CD4-positive, alpha-beta T cell treated with Interleukin-4 for 1 hour (primary cell): ENCODE measurements around the gene PNRC2.
A peak's percentile ranks its signal among the peaks of the same experiment; 100 is the strongest.

Experiments
- DNase-seq, 2 donors: peaks; one replicate each; pipeline ENCODE4 v3.0.0-alpha.2; 2020 to 2022

Gene PNRC2

GRCh38 chr1:23959461-23960290 is at the start of gene PNRC2:
Gene PNRC2, plus strand, starts transcription at chr1:23959828. Its CDS starts 1,630 bp downstream, at chr1:23961458.
- DNase-seq = peak; percentile 95 to 96

- no peak for DNase-seq
Measured at GRCh38 chr1:23910144-23910543, 49.5 kb upstream of the PNRC2 start.

GRCh38 chr1:23910553-23911246 is 48.9 kb upstream of the PNRC2 start:
- peak; percentile 38 to 59 for DNase-seq

GRCh38 chr1:23911921-23912320 is 47.7 kb upstream of the PNRC2 start:
- no peak for DNase-seq

GRCh38 chr1:23913212-23913880 is 46.3 kb upstream of the PNRC2 start, which contains the start of gene CNR2:
Gene CNR2, minus strand, starts transcription at chr1:23913362. Its CDS starts 37,745 bp downstream, at chr1:23875617.
- peak; percentile 47 to 79 for DNase-seq

GRCh38 chr1:23914921-23915320 is 44.7 kb upstream of the PNRC2 start:
- no peak for DNase-seq

- DNase-seq = no peak
Measured at GRCh38 chr1:23915466-23915865, 44.2 kb upstream of the PNRC2 start.

GRCh38 chr1:23916209-23917131 is 43.2 kb upstream of the PNRC2 start:
- DNase-seq = peak; percentile 68 to 83

- no peak for DNase-seq
Measured at GRCh38 chr1:23922321-23922943, 37.2 kb upstream of the PNRC2 start.

GRCh38 chr1:23923592-23924499 is 35.8 kb upstream of the PNRC2 start:
- no peak for DNase-seq

GRCh38 chr1:23924601-23925000 is 35.0 kb upstream of the PNRC2 start:
- no peak for DNase-seq

GRCh38 chr1:23925279-23925678 is 34.3 kb upstream of the PNRC2 start:
- DNase-seq = no peak

GRCh38 chr1:23927097-23927496 is 32.5 kb upstream of the PNRC2 start:
- DNase-seq = no peak

- no peak for DNase-seq
Measured at GRCh38 chr1:23928789-23929188, 30.8 kb upstream of the PNRC2 start.

GRCh38 chr1:23930270-23930669 is 29.4 kb upstream of the PNRC2 start:
- DNase-seq = no peak

GRCh38 chr1:23930861-23931490 is 28.7 kb upstream of the PNRC2 start:
- no peak for DNase-seq

GRCh38 chr1:23931491-23931880 is 28.1 kb upstream of the PNRC2 start:
- no peak for DNase-seq

GRCh38 chr1:23936481-23937176 is 23.0 kb upstream of the PNRC2 start:
- DNase-seq = no peak

- DNase-seq = no peak
Measured at GRCh38 chr1:23947366-23947765, 12.3 kb upstream of the PNRC2 start.

- DNase-seq = no peak
Measured at GRCh38 chr1:23953020-23953419, 6.6 kb upstream of the PNRC2 start.
